ENCODE data around the gene GABRP. TPM values are rescaled to one million over a fixed set of nuclear protein-coding genes. Genes with fewer than 3 reads are reported as not detected.

GABRP gene
- polyA plus RNA-seq, 1 donor from 2014 or later = not detected

GRCh38 chr5:170736966-170737365 is 46.6 kb upstream of the GABRP start (continued):
- no peak for TF ChIP-seq CTCF (IDR thresholded peaks at IDR 0.05; ENCODE audit: poor library complexity, severe bottlenecking)
- no peak for TF ChIP-seq MXI1 (conservative IDR thresholded peaks at IDR 0.05; ENCODE audit: poor library complexity, severe bottlenecking)

GRCh38 chr5:170737591-170737990 is 45.9 kb upstream of the GABRP start:
- Histone ChIP-seq H3K9me3 (ENCODE audit: low read length) (peaks cover 4% of the 10 kb centered on the region), H3K27ac (ENCODE audit: low read length) (no peak overlapping the region), H3K4me3 (ENCODE audit: low read length) (no peak overlapping the region), H3K79me2 (replicated peaks; ENCODE audit: insufficient read depth, low read length) (no peaks in the 10 kb centered on the region), H3K27me3 (ENCODE audit: insufficient read depth, low read depth, low read length) (no peaks in the 10 kb centered on the region), H3F3A (ENCODE audit: insufficient read depth, low read length, poor library complexity, severe bottlenecking) (no peaks in the 10 kb centered on the region), H3K36me3 (ENCODE audit: insufficient read depth, low read length) (no peaks in the 10 kb centered on the region), H3K4me2 (ENCODE audit: low read length) (no peak overlapping the region), H4K20me1 (ENCODE audit: insufficient read depth) (no peaks in the 10 kb centered on the region), H2AFZ (ENCODE audit: low read depth, low read length) (no peak overlapping the region), H3K9ac (ENCODE audit: low read length) (no peak overlapping the region), H3K9me2 (ENCODE audit: insufficient read depth, low read length) (no peaks in the 10 kb centered on the region)
- TF ChIP-seq TAF1 (IDR thresholded peaks at IDR 0.05; ENCODE audit: low read depth) = no peak
- no peak for TF ChIP-seq EZH2 (IDR thresholded peaks at IDR 0.05; ENCODE audit: borderline replicate concordance, insufficient read depth, low read length, poor library complexity, severe bottlenecking)
- TF ChIP-seq RAD21 (conservative IDR thresholded peaks at IDR 0.05) = no peak
- TF ChIP-seq CTCF (IDR thresholded peaks at IDR 0.05; ENCODE audit: poor library complexity, severe bottlenecking) = no peak
- no peak for TF ChIP-seq SMC3 (conservative IDR thresholded peaks at IDR 0.05; ENCODE audit: poor library complexity)
- no peak for TF ChIP-seq REST (IDR thresholded peaks at IDR 0.05; ENCODE audit: borderline replicate concordance)
- no peak for TF ChIP-seq MXI1 (conservative IDR thresholded peaks at IDR 0.05; ENCODE audit: poor library complexity, severe bottlenecking)
- no peak for TF ChIP-seq EP300 (conservative IDR thresholded peaks at IDR 0.05; ENCODE audit: poor library complexity, severe bottlenecking)
- no peak for TF ChIP-seq POLR2AphosphoS5 (IDR thresholded peaks at IDR 0.05)

GRCh38 chr5:170738840-170739239 is 44.7 kb upstream of the GABRP start:
- H2AFZ ChIP-seq (ENCODE audit: low read depth, low read length) = no peak overlapping the region
- no peaks in the 10 kb centered on the region for H3F3A ChIP-seq (ENCODE audit: insufficient read depth, low read length, poor library complexity, severe bottlenecking)
- no peak for TF ChIP-seq REST (IDR thresholded peaks at IDR 0.05; ENCODE audit: borderline replicate concordance)
- TF ChIP-seq CTCF (IDR thresholded peaks at IDR 0.05; ENCODE audit: poor library complexity, severe bottlenecking) = no peak
- no peak for TF ChIP-seq MXI1 (conservative IDR thresholded peaks at IDR 0.05; ENCODE audit: poor library complexity, severe bottlenecking)
- TF ChIP-seq EZH2 (IDR thresholded peaks at IDR 0.05; ENCODE audit: borderline replicate concordance, insufficient read depth, low read length, poor library complexity, severe bottlenecking) = no peak
- no peak for TF ChIP-seq POLR2AphosphoS5 (IDR thresholded peaks at IDR 0.05)
- TF ChIP-seq EP300 (conservative IDR thresholded peaks at IDR 0.05; ENCODE audit: poor library complexity, severe bottlenecking) = no peak
- no peak for TF ChIP-seq SMC3 (conservative IDR thresholded peaks at IDR 0.05; ENCODE audit: poor library complexity)
- TF ChIP-seq RAD21 (conservative IDR thresholded peaks at IDR 0.05) = no peak
- no peak for TF ChIP-seq TAF1 (IDR thresholded peaks at IDR 0.05; ENCODE audit: low read depth)

More at GRCh38 chr5:170738840-170739239, 44.7 kb upstream of the GABRP start:
- Histone ChIP-seq H3K4me3 (ENCODE audit: low read length) (no peak overlapping the region), H3K9ac (ENCODE audit: low read length) (no peak overlapping the region), H3K36me3 (ENCODE audit: insufficient read depth, low read length) (no peaks in the 10 kb centered on the region), H3K27ac (ENCODE audit: low read length) (no peak overlapping the region), H3K9me2 (ENCODE audit: insufficient read depth, low read length) (no peaks in the 10 kb centered on the region), H4K20me1 (ENCODE audit: insufficient read depth) (no peaks in the 10 kb centered on the region), H3K27me3 (ENCODE audit: insufficient read depth, low read depth, low read length) (no peaks in the 10 kb centered on the region), H3K9me3 (ENCODE audit: low read length) (peaks cover 4% of the 10 kb centered on the region), H3K4me2 (ENCODE audit: low read length) (no peak overlapping the region), H3K79me2 (replicated peaks; ENCODE audit: insufficient read depth, low read length) (no peaks in the 10 kb centered on the region)

Measured in neural cell (in vitro differentiated cells).